ENCODE data around the gene STK31.
"Not testable (repeated sequence)": the region's sequence is repeated elsewhere in the genome, so short reads cannot be mapped to it uniquely, and the experiment has no call there.

Gene STK31

GRCh38 chr7:23693224-23693623 lies 16.8 kb upstream of the STK31 start:
- Mint-ChIP-seq H3K9me3 (no peaks in the 10 kb centered on the region), H3K27ac (no peak overlapping the region), H3K36me3 (ENCODE audit: low read depth) (peaks cover 37% of the 10 kb centered on the region), H3K4me1 (ENCODE audit: low read depth) (no peaks in the 10 kb centered on the region), H3K27me3 (no peaks in the 10 kb centered on the region), H3K4me3 (no peak overlapping the region)

- H3K4me3 Mint-ChIP-seq: no peak overlapping the region
- peaks cover 24% of the 10 kb centered on the region for H3K36me3 Mint-ChIP-seq (ENCODE audit: low read depth)
- H3K9me3 Mint-ChIP-seq: no peaks in the 10 kb centered on the region
- no peak overlapping the region for H3K27ac Mint-ChIP-seq
- H3K4me1 Mint-ChIP-seq (ENCODE audit: low read depth): no peaks in the 10 kb centered on the region
- no peaks in the 10 kb centered on the region for H3K27me3 Mint-ChIP-seq
Measured at GRCh38 chr7:23696916-23697441, 13.0 kb upstream of the STK31 start.

- Mint-ChIP-seq H3K36me3 (ENCODE audit: low read depth) (peaks cover 28% of the 10 kb centered on the region), H3K9me3 (no peaks in the 10 kb centered on the region), H3K27me3 (no peaks in the 10 kb centered on the region), H3K4me1 (ENCODE audit: low read depth) (no peaks in the 10 kb centered on the region), H3K27ac (no peak overlapping the region), H3K4me3 (no peak overlapping the region)
Measured at GRCh38 chr7:23698822-23699221, 11.2 kb upstream of the STK31 start.

- no peaks in the 10 kb centered on the region for H3K4me1 Mint-ChIP-seq (ENCODE audit: low read depth)
- H3K9me3 Mint-ChIP-seq: peaks cover 7% of the 10 kb centered on the region
- no peaks in the 10 kb centered on the region for H3K27me3 Mint-ChIP-seq
- peaks cover 32% of the 10 kb centered on the region for H3K36me3 Mint-ChIP-seq (ENCODE audit: low read depth)
- H3K27ac Mint-ChIP-seq: no peak overlapping the region
- no peak overlapping the region for H3K4me3 Mint-ChIP-seq
Measured at GRCh38 chr7:23700046-23700445, 10.0 kb upstream of the STK31 start.

- Mint-ChIP-seq H3K36me3 (ENCODE audit: low read depth) (peaks cover 23% of the 10 kb centered on the region), H3K27ac (no peak overlapping the region), H3K4me1 (ENCODE audit: low read depth) (no peaks in the 10 kb centered on the region), H3K27me3 (no peaks in the 10 kb centered on the region), H3K9me3 (peaks cover 19% of the 10 kb centered on the region), H3K4me3 (no peak overlapping the region)
Measured at GRCh38 chr7:23709081-23709750, 803 bp upstream of the STK31 start.

GRCh38 chr7:23712368-23713284 lies 2.6 kb downstream of the STK31 start:
- Mint-ChIP-seq H3K27ac (no peak overlapping the region), H3K27me3 (no peaks in the 10 kb centered on the region), H3K4me3 (no peak overlapping the region), H3K4me1 (ENCODE audit: low read depth) (no peaks in the 10 kb centered on the region), H3K9me3 (no peaks in the 10 kb centered on the region), H3K36me3 (ENCODE audit: low read depth) (no peaks in the 10 kb centered on the region)

GRCh38 chr7:23713285-23714149 lies 3.5 kb downstream of the STK31 start:
- Mint-ChIP-seq H3K36me3 (ENCODE audit: low read depth) (no peaks in the 10 kb centered on the region), H3K9me3 (no peaks in the 10 kb centered on the region), H3K4me3 (no peak overlapping the region), H3K4me1 (ENCODE audit: low read depth) (no peaks in the 10 kb centered on the region), H3K27ac (no peak overlapping the region), H3K27me3 (no peaks in the 10 kb centered on the region)

GRCh38 chr7:23714150-23714464 lies 4.1 kb downstream of the STK31 start:
- no peak overlapping the region for H3K4me3 Mint-ChIP-seq

GRCh38 chr7:23714579-23714978 lies 4.6 kb downstream of the STK31 start:
- H3K9me3 Mint-ChIP-seq: no peaks in the 10 kb centered on the region
- no peaks in the 10 kb centered on the region for H3K27me3 Mint-ChIP-seq
- H3K36me3 Mint-ChIP-seq (ENCODE audit: low read depth): no peaks in the 10 kb centered on the region
- H3K4me1 Mint-ChIP-seq (ENCODE audit: low read depth): no peaks in the 10 kb centered on the region
- no peak overlapping the region for H3K27ac Mint-ChIP-seq
- H3K4me3 Mint-ChIP-seq: no peak overlapping the region

More at GRCh38 chr7:23714150-23714464, 4.1 kb downstream of the STK31 start:
- no peak overlapping the region for H3K27ac Mint-ChIP-seq
- H3K4me1 Mint-ChIP-seq (ENCODE audit: low read depth): no peaks in the 10 kb centered on the region
- no peaks in the 10 kb centered on the region for H3K9me3 Mint-ChIP-seq
- H3K27me3 Mint-ChIP-seq: no peaks in the 10 kb centered on the region
- no peaks in the 10 kb centered on the region for H3K36me3 Mint-ChIP-seq (ENCODE audit: low read depth)

GRCh38 chr7:23715099-23715498 lies 5.1 kb downstream of the STK31 start:
- Mint-ChIP-seq H3K27ac (no peak overlapping the region), H3K27me3 (no peaks in the 10 kb centered on the region), H3K9me3 (no peaks in the 10 kb centered on the region)

GRCh38 chr7:23717788-23718187 lies 7.8 kb downstream of the STK31 start:
- no peaks in the 10 kb centered on the region for H3K36me3 Mint-ChIP-seq (ENCODE audit: low read depth)
- H3K27ac Mint-ChIP-seq: no peak overlapping the region
- H3K9me3 Mint-ChIP-seq: no peaks in the 10 kb centered on the region
- no peaks in the 10 kb centered on the region for H3K27me3 Mint-ChIP-seq
- H3K4me1 Mint-ChIP-seq (ENCODE audit: low read depth): no peaks in the 10 kb centered on the region
- no peak overlapping the region for H3K4me3 Mint-ChIP-seq

More at GRCh38 chr7:23715099-23715498, 5.1 kb downstream of the STK31 start:
- H3K4me3 Mint-ChIP-seq: no peak overlapping the region
- no peaks in the 10 kb centered on the region for H3K36me3 Mint-ChIP-seq (ENCODE audit: low read depth)
- no peaks in the 10 kb centered on the region for H3K4me1 Mint-ChIP-seq (ENCODE audit: low read depth)

GRCh38 chr7:23721456-23721855 lies 11.4 kb downstream of the STK31 start:
- Mint-ChIP-seq H3K4me1 (ENCODE audit: low read depth) (no peaks in the 10 kb centered on the region), H3K9me3 (no peaks in the 10 kb centered on the region), H3K4me3 (no peak overlapping the region), H3K27me3 (no peaks in the 10 kb centered on the region), H3K36me3 (ENCODE audit: low read depth) (no peaks in the 10 kb centered on the region), H3K27ac (no peak overlapping the region)

GRCh38 chr7:23722587-23723216 lies 12.7 kb downstream of the STK31 start:
- H3K9me3 Mint-ChIP-seq; H3K27ac Mint-ChIP-seq; H3K36me3 Mint-ChIP-seq (ENCODE audit: low read depth); H3K4me1 Mint-ChIP-seq (ENCODE audit: low read depth); H3K4me3 Mint-ChIP-seq; H3K27me3 Mint-ChIP-seq: not testable (repeated sequence)

GRCh38 chr7:23724113-23724512 lies 14.1 kb downstream of the STK31 start:
- not testable (repeated sequence) for H3K4me3 Mint-ChIP-seq; H3K4me1 Mint-ChIP-seq (ENCODE audit: low read depth); H3K27ac Mint-ChIP-seq; H3K36me3 Mint-ChIP-seq (ENCODE audit: low read depth); H3K9me3 Mint-ChIP-seq; H3K27me3 Mint-ChIP-seq

Data from stimulated activated naive CD8-positive, alpha-beta T cell treated with anti-CD3 and anti-CD28 coated beads, Interleukin-15, Interleukin-2, amounts not matched to agents 100 ng/mL and 50 ng/mL, for 24 hours (primary cell).